ENCODE measurements around the gene PDSS1. TPM values are rescaled to one million over a fixed set of nuclear protein-coding genes. Genes with fewer than 3 reads are reported as not detected.

The PDSS1 gene
- total and polyA plus RNA-seq, 2 of the 13 experiments (the other 11 are each of a cell fraction or from before 2014, with no cell fraction given): 18.7 to 19.3 TPM

- TF ChIP-seq CHD4 (IDR thresholded peaks at IDR 0.05; ENCODE audit: borderline replicate concordance, low read length): no peak
- no peak for TF ChIP-seq ARNTL (CRISPR knock-in tag; IDR thresholded peaks at IDR 0.05)
- peak; percentile 66; the same call in 1 of the 2 replicates for TF ChIP-seq SAFB2 (CRISPR knock-in tag; IDR thresholded peaks at IDR 0.05; ENCODE audit: borderline replicate concordance, low read depth)
- peak; percentile 56; the same call in 1 of the 2 replicates for TF ChIP-seq ZNF431 (CRISPR knock-in tag; IDR thresholded peaks at IDR 0.05; ENCODE audit: borderline replicate concordance, low read depth)
- TF ChIP-seq SKIL (CRISPR knock-in tag; IDR thresholded peaks at IDR 0.05; ENCODE audit: borderline replicate concordance): no peak
- peak; percentile 82 for TF ChIP-seq TAF1 (CRISPR knock-in tag; IDR thresholded peaks at IDR 0.05)
- no peak for TF ChIP-seq HDAC2 (CRISPR knock-in tag; IDR thresholded peaks at IDR 0.05)
- no peak for TF ChIP-seq ZNF543 (CRISPR knock-in tag; IDR thresholded peaks at IDR 0.05)
- no peak for TF ChIP-seq ZNF703 (CRISPR knock-in tag; IDR thresholded peaks at IDR 0.05; ENCODE audit: borderline replicate concordance)
- no peak for TF ChIP-seq ZNF724P (CRISPR knock-in tag; IDR thresholded peaks at IDR 0.05; ENCODE audit: borderline replicate concordance)
- no peak for TF ChIP-seq E2F2 (CRISPR knock-in tag; IDR thresholded peaks at IDR 0.05; ENCODE audit: borderline replicate concordance)
- TF ChIP-seq NR2F6 (IDR thresholded peaks at IDR 0.05): peak; percentile 33; the same call in 1 of the 2 replicates
- peak; percentile 78; the same call in 1 of the 2 replicates for TF ChIP-seq NR2F6 (CRISPR knock-in tag; IDR thresholded peaks at IDR 0.05)
- no peak for TF ChIP-seq BRCA1 (CRISPR knock-in tag; IDR thresholded peaks at IDR 0.05)
- no peak for TF ChIP-seq NR2F2 (IDR thresholded peaks at IDR 0.05; ENCODE audit: borderline replicate concordance, low read depth)
- 0 out of 2 replicates have a peak, but pooled peaks have one; percentile 11 for TF ChIP-seq MLX (CRISPR knock-in tag; IDR thresholded peaks at IDR 0.05)
- no peak for TF ChIP-seq ZBTB33 (CRISPR knock-in tag; IDR thresholded peaks at IDR 0.05)
- TF ChIP-seq IRF9 (CRISPR knock-in tag; IDR thresholded peaks at IDR 0.05; ENCODE audit: borderline replicate concordance): peak; percentile 72; the same call in 1 of the 2 replicates
- no peak for TF ChIP-seq KLF9 (CRISPR knock-in tag; IDR thresholded peaks at IDR 0.05; ENCODE audit: low read depth)
- no peak for TF ChIP-seq TRAFD1 (CRISPR knock-in tag; IDR thresholded peaks at IDR 0.05; ENCODE audit: borderline replicate concordance)
- TF ChIP-seq RNF2 (conservative IDR thresholded peaks at IDR 0.05; ENCODE audit: low read depth): peak; percentile 71; the same call in 1 of the 2 replicates
These were observed at the start of gene PDSS1 (continued) for GRCh38 chr10:26697163-26697921.

All from HepG2 (cell line).